GM19372 (cell line): ENCODE results near the gene IMPG2.

Source experiments
- ATAC-seq: cut with Tn5 transposase; IDR thresholded peaks from one replicate; pipeline ENCODE4 v1.9.1; 2021; ENCODE audit warnings: mild to moderate bottlenecking, low read depth, moderate library complexity; ENCODE audit not compliant: unreplicated experiment

IMPG2 gene

GRCh38 chr3:101243285-101244211, 76.8 kb downstream of the IMPG2 start:
- no peak for ATAC-seq

GRCh38 chr3:101240719-101241399, 79.5 kb downstream of the IMPG2 start:
- no peak for ATAC-seq

GRCh38 chr3:101235048-101235447, 85.3 kb downstream of the IMPG2 start:
- no peak for ATAC-seq

GRCh38 chr3:101230618-101231017, 89.8 kb downstream of the IMPG2 start:
- no peak for ATAC-seq

- ATAC-seq, result no peak
These were observed 90.7 kb downstream of the IMPG2 start for GRCh38 chr3:101229681-101230080.

GRCh38 chr3:101228441-101228840, 91.9 kb downstream of the IMPG2 start:
- no peak for ATAC-seq

GRCh38 chr3:101224739-101225138, 95.6 kb downstream of the IMPG2 start:
- ATAC-seq, result no peak

GRCh38 chr3:101223016-101223415, 97.4 kb downstream of the IMPG2 start:
- ATAC-seq, result no peak

- no peak for ATAC-seq
These were observed 100.4 kb downstream of the IMPG2 start for GRCh38 chr3:101219842-101220560.

GRCh38 chr3:101217472-101218245, 102.7 kb downstream of the IMPG2 start:
- peak; percentile 55 for ATAC-seq

- peak; percentile 30 for ATAC-seq
These were observed 103.5 kb downstream of the IMPG2 start for GRCh38 chr3:101216710-101217465.

GRCh38 chr3:101212730-101213129, 107.6 kb downstream of the IMPG2 start:
- ATAC-seq, result no peak

- no peak for ATAC-seq
These were observed 116.1 kb downstream of the IMPG2 start for GRCh38 chr3:101204246-101204645.

- no peak for ATAC-seq
These were observed 117.0 kb downstream of the IMPG2 start for GRCh38 chr3:101203411-101203810.

GRCh38 chr3:101202640-101203039, 117.7 kb downstream of the IMPG2 start:
- ATAC-seq, result no peak

- ATAC-seq, result no peak
These were observed 119.9 kb downstream of the IMPG2 start for GRCh38 chr3:101200461-101200860.

- no peak for ATAC-seq
These were observed 124.2 kb downstream of the IMPG2 start for GRCh38 chr3:101195951-101196713.

GRCh38 chr3:101194392-101194791, 126.0 kb downstream of the IMPG2 start:
- ATAC-seq, result no peak

GRCh38 chr3:101193957-101194356, 126.4 kb downstream of the IMPG2 start:
- no peak for ATAC-seq
